GM10248 (cell line): Measurements from ENCODE around the gene KIF15.

Experiments used
- CTCF ChIA-PET: fragments of 300-600 bp; sonication (Branson Sonifier 250); formaldehyde crosslinking; extraction: SDS; loops from one replicate; lab custom pipeline; 2021; ENCODE audit warnings: antibody characterized with exemption; lab: Yijun Ruan, JAX
- POLR2A ChIA-PET: fragments of 350-650 bp; sonication (Branson Sonifier 250); formaldehyde crosslinking; extraction: SDS; loops from one replicate; lab custom pipeline; 2020; ENCODE audit warnings: antibody characterized with exemption; lab: Yijun Ruan, JAX
- DNase-seq: peaks from one replicate; pipeline ENCODE4 v3.0.0; 2012; ENCODE audit errors: extremely low spot score
- CTCF ChIP-seq: IDR thresholded peaks from 2 replicates; pipeline ENCODE4 v1.5.1; 2012; ENCODE audit warnings: mild to moderate bottlenecking, low read depth; ENCODE audit errors: extremely low read depth, missing control alignments, control extremely low read depth

KIF15 gene

GRCh38 chr3:44772099-44772442, 10.5 kb downstream of the KIF15 start:
- ChIA-PET CTCF (interaction anchor here (1.0 kb wide), 1 partner anchor 9 kb away, joined by 3 read pairs; no protein-coding TSS in a partner anchor), POLR2A (no interaction called here)
- no peak for TF ChIP-seq CTCF
- no peak for DNase-seq

GRCh38 chr3:44782891-44783290, 21.3 kb downstream of the KIF15 start:
- POLR2A ChIA-PET = no interaction called here
- no peak for TF ChIP-seq CTCF
- CTCF ChIA-PET = interaction anchor here (1.0 kb wide), 1 partner anchor 9 kb away, joined by 3 read pairs; no protein-coding TSS in a partner anchor
- no peak for DNase-seq

- POLR2A ChIA-PET = no interaction called here
- no peak for DNase-seq
- CTCF ChIA-PET = no interaction called here
- TF ChIP-seq CTCF = no peak
Measured at GRCh38 chr3:44795197-44795596, 33.6 kb downstream of the KIF15 start.

GRCh38 chr3:44802011-44802410, 40.4 kb downstream of the KIF15 start:
- POLR2A ChIA-PET = no interaction called here
- no peak for DNase-seq
- CTCF ChIA-PET = interaction anchor here (1.5 kb wide), 1 partner anchor 10 kb away, joined by 3 read pairs; no protein-coding TSS in a partner anchor
- no peak for TF ChIP-seq CTCF

GRCh38 chr3:44803298-44803697, 41.7 kb downstream of the KIF15 start:
- ChIA-PET CTCF (interaction anchor here (1.5 kb wide), 1 partner anchor 9 kb away, joined by 3 read pairs; no protein-coding TSS in a partner anchor), POLR2A (no interaction called here)
- TF ChIP-seq CTCF = no peak
- DNase-seq = no peak

- no peak for DNase-seq
- ChIA-PET POLR2A (no interaction called here), CTCF (interaction anchor here (0.8 to 1.4 kb wide), 2 partner anchors 8 to 12 kb away, joined by 4 read pairs; no protein-coding TSS in a partner anchor)
- TF ChIP-seq CTCF = no peak
Measured at GRCh38 chr3:44805960-44806359, 44.4 kb downstream of the KIF15 start.
